NCI-H1436 treated with DMSO at 0.1 percent for 48 hours (cell line): ENCODE results near the gene GCLC.
"Not testable (repeated sequence)": the region's sequence is repeated elsewhere in the genome, so short reads cannot be mapped to it uniquely, and the experiment has no call there.

Experiments used
- DNase-seq: peaks from one replicate; lab custom pipeline; 2025; lab: John Stamatoyannopoulos, UW

Gene GCLC

DNA sequence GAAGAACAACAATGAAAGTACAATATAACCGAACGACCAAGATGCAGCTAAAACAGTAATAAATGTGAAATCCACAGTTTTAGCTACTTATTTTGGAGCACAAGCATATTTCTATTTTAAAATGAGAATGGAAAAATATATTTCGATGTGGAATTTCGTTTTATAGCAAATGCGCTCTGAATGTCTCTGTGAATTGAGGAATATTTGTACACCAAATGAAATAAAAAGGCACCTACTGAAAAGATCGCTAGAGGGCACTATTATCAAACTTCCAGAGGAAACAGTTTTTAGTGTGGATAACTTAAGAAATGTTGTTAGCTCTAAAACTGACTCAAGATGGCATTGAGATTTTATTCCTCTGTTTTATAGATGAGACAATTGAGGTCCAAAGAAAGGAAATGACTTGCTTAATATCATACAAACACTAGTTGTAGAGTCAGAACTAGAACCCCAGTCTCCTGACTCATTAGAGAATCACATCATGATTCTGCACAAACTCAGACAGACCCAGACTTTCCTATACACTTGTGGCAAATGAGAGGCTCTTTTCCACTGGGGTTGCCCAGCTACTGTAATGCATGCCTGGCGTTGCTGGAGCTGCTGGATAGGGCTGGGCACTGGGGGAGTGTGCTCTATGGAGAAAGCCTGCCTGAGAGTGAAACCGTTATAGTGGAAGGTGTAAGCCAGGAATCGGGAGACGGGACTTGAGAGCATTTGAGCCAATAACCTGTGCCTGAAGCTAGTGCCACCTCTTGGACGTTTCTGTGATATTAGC is 51.9 kb downstream of the GCLC start:
- peak; percentile 28 for DNase-seq

DNA sequence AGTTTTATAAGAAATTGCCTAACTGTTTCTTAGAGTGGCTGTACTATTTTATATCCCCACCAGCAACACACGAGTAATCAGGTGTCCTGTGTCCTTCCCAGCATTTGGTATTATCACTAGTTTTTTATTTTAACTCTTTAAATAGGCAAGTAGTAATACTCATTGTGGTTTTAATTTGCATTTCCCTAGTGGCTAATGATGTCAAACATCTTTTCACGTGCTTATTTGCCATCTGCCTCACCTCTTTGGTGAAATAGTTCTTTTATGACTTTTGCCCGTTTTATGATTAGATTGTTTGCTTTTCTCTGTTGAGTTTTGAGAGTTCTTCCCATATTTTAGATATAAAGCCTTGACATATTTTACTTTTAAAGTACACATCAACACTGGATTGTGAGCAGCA is 57.8 kb downstream of the GCLC start:
- no peak for DNase-seq

- no peak for DNase-seq
Observed at GRCh38 chr6:53486679-53487078, 58.2 kb downstream of the GCLC start.

- peak; percentile 17 for DNase-seq
Observed at GRCh38 chr6:53484476-53485280, 60.2 kb downstream of the GCLC start.

GRCh38 chr6:53483423-53484353 is 61.2 kb downstream of the GCLC start:
- no peak for DNase-seq

DNA sequence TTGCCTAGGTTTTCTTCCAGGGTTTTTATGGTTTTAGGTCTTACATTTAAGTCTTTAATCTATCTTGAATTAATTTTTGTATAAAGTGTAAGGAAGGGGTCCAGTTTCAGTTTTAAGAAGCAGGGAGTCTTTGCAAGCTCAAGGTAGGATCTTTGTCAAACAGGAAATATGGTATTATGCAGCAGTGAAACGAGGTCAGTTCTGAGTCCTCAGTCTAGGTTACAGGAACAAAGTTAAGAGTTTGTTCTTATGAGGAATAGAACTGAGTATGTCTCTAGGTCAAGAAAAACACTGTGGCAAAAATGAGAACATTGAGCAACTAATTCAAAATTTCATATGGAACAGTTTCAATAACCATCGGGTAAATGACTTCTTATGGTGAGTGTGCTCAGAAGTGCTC is 63.6 kb downstream of the GCLC start:
- DNase-seq: no peak

GRCh38 chr6:53480774-53481173 is 64.1 kb downstream of the GCLC start:
- not testable (repeated sequence) for DNase-seq

DNA sequence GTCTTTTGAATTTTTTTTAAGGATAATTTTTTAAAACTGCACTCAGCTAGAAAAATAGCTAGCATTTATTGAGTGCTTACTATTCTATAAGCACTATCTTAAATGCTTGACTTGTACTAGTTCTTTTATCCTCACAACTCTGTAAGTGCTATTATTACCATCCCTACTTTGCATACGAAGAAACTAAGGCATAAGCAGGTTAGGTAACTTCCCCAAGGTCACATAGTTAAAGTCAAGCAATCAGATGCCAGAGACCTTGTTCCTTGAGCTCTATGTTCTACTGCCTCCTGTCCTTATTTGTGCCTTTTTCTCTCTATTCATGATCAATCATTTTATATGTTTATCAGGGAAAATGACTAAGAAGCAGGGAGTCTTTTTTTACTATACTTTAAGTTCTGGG is 65.0 kb downstream of the GCLC start:
- no peak for DNase-seq

- no peak for DNase-seq
Observed at GRCh38 chr6:53476964-53477363, 67.9 kb downstream of the GCLC start.

- no peak for DNase-seq
Observed at GRCh38 chr6:53474010-53474409, 70.9 kb downstream of the GCLC start.

DNA sequence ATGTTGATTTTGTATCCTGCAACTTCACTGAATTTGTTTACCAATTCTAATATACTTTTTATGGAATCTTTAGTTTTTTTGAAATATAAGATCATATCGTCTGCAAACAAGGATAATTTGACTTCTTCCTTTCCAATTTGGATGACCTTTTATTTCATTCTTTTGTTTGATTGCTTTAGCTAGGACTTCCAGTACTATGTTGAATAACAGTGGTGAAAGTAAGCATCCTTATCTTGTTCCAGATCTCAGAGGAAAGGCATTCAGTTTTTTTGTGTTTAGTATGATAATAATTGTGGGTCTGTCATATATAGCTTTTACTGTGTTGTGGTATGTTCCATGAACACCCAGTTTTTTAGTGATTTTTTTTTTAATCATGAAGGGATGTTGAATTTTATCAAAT is 75.7 kb downstream of the GCLC start:
- no peak for DNase-seq

GRCh38 chr6:53466257-53466656 is 78.6 kb downstream of the GCLC start:
- no peak for DNase-seq

DNA sequence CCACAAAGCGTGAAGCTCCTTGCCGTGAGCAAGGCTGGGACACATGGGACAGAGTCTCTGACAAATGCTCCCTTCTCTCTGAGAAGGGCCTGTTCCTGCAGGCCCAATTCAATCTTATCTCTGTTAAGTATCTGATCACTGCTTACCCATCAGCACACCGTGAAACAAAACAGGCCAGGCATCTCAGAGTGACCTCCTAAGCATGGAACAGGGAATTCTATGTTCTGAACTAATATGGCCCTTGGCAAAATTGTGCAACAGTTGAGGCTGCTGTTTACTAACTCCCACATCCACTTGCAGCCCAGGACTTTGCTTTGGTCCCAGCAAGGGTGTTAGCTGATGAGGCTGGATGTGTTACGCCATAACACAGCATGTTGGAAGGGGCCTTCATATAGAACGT is 79.2 kb downstream of the GCLC start:
- DNase-seq: no peak

GRCh38 chr6:53464927-53465460 is 79.9 kb downstream of the GCLC start:
- no peak for DNase-seq

DNA sequence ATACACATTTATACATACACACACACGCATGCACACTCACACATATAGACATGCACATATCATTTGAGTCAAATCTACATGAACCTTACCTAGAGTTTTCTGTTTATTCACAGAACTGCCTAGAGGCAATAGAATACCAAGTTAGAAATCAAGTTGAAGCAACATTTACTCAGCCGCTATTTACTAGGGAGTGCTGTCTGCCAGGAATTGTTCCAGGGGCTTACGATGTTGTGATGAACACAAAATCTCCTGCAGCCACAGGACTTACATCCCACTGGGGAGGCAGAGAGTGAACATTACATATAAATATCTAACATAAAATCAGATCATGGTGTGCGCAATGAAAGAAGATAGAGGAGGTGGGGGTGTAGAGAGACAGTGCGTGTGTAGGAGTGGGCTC is 80.4 kb downstream of the GCLC start:
- no peak for DNase-seq

GRCh38 chr6:53461696-53462095 is 83.2 kb downstream of the GCLC start:
- no peak for DNase-seq

- no peak for DNase-seq
Observed at GRCh38 chr6:53461041-53461656, 83.8 kb downstream of the GCLC start.

GRCh38 chr6:53458105-53458866 is 86.6 kb downstream of the GCLC start:
- DNase-seq: no peak

- DNase-seq: no peak
Observed at GRCh38 chr6:53456809-53457208, 88.1 kb downstream of the GCLC start.

GRCh38 chr6:53455678-53456077 is 89.2 kb downstream of the GCLC start:
- no peak for DNase-seq

DNA sequence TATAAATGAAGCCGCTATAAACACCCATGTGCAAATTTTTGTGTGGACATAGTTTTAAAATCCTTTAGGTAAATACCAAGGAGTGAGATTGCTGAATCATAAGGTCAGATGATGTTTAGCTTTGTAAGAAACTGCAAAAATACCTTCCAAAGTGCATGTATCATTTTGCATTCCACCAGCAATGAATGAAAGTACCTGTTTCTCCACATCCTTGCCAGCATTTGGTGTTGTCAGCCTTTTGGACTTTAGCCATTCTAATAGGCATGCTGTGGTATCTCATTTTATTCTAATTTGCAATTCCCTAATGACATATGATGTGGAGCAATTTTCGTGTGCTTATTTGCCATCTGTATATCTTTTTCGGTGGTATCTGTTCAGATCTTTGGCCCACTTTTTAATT is 93.7 kb downstream of the GCLC start:
- no peak for DNase-seq
